IMR-90 (cell line): ENCODE measurements around the gene HPSE2.

Experiments used
- BHLHE40 ChIP-seq: fragments of 150-350 bp; IDR thresholded peaks from 2 replicates; pipeline ENCODE4 v1.6.1; 2016; ENCODE audit warnings: mild to moderate bottlenecking, low read depth, low read length
- CEBPB ChIP-seq: IDR thresholded peaks from 2 replicates; pipeline ENCODE4 v1.6.1; 2012; ENCODE audit warnings: low read depth, low read length, improper control_type of control experiment
- CHD1 ChIP-seq: IDR thresholded peaks from 2 replicates; pipeline ENCODE4 v1.6.1; 2012; ENCODE audit warnings: low read depth, low read length, improper control_type of control experiment
- FOS ChIP-seq: fragments of 150-350 bp; IDR thresholded peaks from 2 replicates; pipeline ENCODE4 v1.6.1; 2016; ENCODE audit warnings: low read depth, low read length
- MAFK ChIP-seq: IDR thresholded peaks from 2 replicates; pipeline ENCODE4 v1.6.1; 2012; ENCODE audit warnings: low read depth, low read length, improper control_type of control experiment
- MXI1 ChIP-seq: IDR thresholded peaks from 2 replicates; pipeline ENCODE4 v1.6.1; 2012; ENCODE audit warnings: low read depth, mild to moderate bottlenecking, low read length, moderate library complexity, borderline replicate concordance
- NFE2L2 ChIP-seq: fragments of 150-350 bp; IDR thresholded peaks from 2 replicates; pipeline ENCODE4 v1.6.1; 2016; ENCODE audit warnings: low read depth, mild to moderate bottlenecking, low read length
- POLR2A ChIP-seq: IDR thresholded peaks from 2 replicates; pipeline ENCODE4 v1.6.1; 2012; ENCODE audit warnings: mild to moderate bottlenecking, low read depth, low read length
- RAD21 ChIP-seq: IDR thresholded peaks from 2 replicates; pipeline ENCODE4 v1.6.1; 2012; ENCODE audit warnings: low read length, improper control_type of control experiment
- RFX5 ChIP-seq: IDR thresholded peaks from 2 replicates; pipeline ENCODE4 v1.8.0; 2012; ENCODE audit warnings: low read depth, mild to moderate bottlenecking, low read length, moderate library complexity
- SMC3 ChIP-seq: fragments of 150-350 bp; IDR thresholded peaks from 2 replicates; pipeline ENCODE4 v1.6.1; 2016; ENCODE audit warnings: low read depth, mild to moderate bottlenecking, antibody characterized with exemption, low read length, moderate library complexity
- TF ChIP-seq, protein P1 (sequence below): conservative IDR thresholded peaks from 2 replicates; pipeline ENCODE4 v1.5.1; 2012; ENCODE audit warnings: mild to moderate bottlenecking, low read depth, low read length, improper control_type of control experiment
- TF ChIP-seq, protein P2 (sequence below): fragments of 150-350 bp; IDR thresholded peaks from 2 replicates; pipeline ENCODE4 v1.6.1; 2017; ENCODE audit warnings: mild to moderate bottlenecking, antibody characterized with exemption, low read length, low read depth
- TF ChIP-seq, protein P3 (sequence below): fragments of 150-350 bp; IDR thresholded peaks from 2 replicates; pipeline ENCODE4 v1.6.1; 2016; ENCODE audit warnings: low read depth, mild to moderate bottlenecking, low read length, moderate library complexity, borderline replicate concordance

DNA sequence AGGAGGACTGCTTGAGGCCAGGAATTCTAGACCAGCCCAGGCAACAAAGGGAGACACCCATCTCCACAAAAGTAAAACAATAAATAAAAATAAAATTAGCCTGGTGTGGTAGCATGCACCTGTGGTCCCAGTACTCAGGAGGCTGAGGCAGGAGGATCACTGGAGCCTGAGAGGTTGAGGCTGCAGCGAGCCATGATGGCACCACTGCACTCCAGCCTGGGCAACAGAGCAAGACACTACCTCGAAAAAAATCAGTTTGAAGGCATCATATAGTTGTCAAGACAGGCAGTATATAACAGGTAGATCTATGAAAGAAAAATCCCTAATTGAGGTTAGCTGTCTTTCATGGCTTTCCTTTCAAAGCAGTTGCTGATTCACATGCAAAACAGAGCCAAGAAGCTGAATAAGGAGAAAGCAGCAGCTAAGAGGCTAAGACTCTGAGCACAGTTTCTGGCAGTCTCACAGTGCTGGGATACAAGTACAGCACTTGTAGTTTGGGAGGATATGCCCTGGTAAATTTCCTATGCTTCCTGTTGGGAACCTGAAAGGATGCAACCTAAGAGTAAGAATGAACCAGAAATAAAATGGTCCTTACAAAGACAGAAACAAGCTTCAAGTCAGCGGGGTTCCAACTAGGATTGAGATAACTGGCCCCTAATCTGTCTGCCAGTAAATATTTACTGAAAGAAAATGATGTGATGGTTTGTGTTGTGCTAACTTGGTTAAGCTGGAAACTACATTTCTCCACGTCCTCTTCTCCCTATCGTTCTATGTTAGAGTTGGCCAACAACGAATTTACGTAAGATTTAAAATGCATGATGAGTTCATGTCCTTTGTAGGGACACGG is 420.4 kb downstream of the HPSE2 start:
- TF ChIP-seq POLR2A = no peak
- TF ChIP-seq, protein P1, sequence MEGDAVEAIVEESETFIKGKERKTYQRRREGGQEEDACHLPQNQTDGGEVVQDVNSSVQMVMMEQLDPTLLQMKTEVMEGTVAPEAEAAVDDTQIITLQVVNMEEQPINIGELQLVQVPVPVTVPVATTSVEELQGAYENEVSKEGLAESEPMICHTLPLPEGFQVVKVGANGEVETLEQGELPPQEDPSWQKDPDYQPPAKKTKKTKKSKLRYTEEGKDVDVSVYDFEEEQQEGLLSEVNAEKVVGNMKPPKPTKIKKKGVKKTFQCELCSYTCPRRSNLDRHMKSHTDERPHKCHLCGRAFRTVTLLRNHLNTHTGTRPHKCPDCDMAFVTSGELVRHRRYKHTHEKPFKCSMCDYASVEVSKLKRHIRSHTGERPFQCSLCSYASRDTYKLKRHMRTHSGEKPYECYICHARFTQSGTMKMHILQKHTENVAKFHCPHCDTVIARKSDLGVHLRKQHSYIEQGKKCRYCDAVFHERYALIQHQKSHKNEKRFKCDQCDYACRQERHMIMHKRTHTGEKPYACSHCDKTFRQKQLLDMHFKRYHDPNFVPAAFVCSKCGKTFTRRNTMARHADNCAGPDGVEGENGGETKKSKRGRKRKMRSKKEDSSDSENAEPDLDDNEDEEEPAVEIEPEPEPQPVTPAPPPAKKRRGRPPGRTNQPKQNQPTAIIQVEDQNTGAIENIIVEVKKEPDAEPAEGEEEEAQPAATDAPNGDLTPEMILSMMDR = no peak
- TF ChIP-seq MAFK = no peak
- no peak for TF ChIP-seq SMC3
- TF ChIP-seq RAD21 = no peak
- TF ChIP-seq CEBPB = no peak
- TF ChIP-seq BHLHE40 = no peak
- TF ChIP-seq NFE2L2 = no peak
- no peak for TF ChIP-seq CHD1
- no peak for TF ChIP-seq RFX5
- TF ChIP-seq, protein P2, sequence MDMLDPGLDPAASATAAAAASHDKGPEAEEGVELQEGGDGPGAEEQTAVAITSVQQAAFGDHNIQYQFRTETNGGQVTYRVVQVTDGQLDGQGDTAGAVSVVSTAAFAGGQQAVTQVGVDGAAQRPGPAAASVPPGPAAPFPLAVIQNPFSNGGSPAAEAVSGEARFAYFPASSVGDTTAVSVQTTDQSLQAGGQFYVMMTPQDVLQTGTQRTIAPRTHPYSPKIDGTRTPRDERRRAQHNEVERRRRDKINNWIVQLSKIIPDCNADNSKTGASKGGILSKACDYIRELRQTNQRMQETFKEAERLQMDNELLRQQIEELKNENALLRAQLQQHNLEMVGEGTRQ = no peak
- no peak for TF ChIP-seq MXI1
- TF ChIP-seq FOS = no peak
- TF ChIP-seq, protein P3, sequence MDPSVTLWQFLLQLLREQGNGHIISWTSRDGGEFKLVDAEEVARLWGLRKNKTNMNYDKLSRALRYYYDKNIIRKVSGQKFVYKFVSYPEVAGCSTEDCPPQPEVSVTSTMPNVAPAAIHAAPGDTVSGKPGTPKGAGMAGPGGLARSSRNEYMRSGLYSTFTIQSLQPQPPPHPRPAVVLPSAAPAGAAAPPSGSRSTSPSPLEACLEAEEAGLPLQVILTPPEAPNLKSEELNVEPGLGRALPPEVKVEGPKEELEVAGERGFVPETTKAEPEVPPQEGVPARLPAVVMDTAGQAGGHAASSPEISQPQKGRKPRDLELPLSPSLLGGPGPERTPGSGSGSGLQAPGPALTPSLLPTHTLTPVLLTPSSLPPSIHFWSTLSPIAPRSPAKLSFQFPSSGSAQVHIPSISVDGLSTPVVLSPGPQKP = no peak
